SHP77 treated with DMSO at 0.1 percent for 48 hours (cell line): ENCODE results near the gene SIM2.

Experiments used
- DNase-seq: peaks from one replicate; lab custom pipeline; 2025; lab: John Stamatoyannopoulos, UW

Gene SIM2

GRCh38 chr21:36761685-36762084 lies 62.8 kb downstream of the SIM2 start:
- no peak for DNase-seq

DNA sequence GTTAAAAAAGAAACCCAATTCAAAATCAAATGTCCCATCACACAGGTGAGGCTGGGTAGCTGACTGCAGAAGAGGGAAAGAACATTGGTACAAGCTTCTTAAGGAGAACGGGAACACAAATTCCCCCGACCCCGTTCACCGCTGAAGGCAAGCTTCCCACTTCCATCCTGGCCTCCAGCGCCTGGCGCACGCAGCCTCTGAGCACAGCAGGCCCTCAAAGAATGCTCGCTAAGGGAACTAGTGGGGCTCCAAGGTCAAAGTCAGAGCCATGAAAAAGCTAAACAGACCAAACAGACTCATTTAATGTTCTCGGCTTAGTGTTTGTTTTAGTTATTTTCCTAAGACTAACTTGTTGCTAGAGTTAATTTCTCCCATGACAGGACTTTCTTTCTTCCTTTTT lies 63.7 kb downstream of the SIM2 start:
- DNase-seq: no peak

GRCh38 chr21:36763305-36763704 lies 64.4 kb downstream of the SIM2 start:
- DNase-seq: no peak

- DNase-seq: no peak
Observed at GRCh38 chr21:36765229-36765628, 66.3 kb downstream of the SIM2 start.

DNA sequence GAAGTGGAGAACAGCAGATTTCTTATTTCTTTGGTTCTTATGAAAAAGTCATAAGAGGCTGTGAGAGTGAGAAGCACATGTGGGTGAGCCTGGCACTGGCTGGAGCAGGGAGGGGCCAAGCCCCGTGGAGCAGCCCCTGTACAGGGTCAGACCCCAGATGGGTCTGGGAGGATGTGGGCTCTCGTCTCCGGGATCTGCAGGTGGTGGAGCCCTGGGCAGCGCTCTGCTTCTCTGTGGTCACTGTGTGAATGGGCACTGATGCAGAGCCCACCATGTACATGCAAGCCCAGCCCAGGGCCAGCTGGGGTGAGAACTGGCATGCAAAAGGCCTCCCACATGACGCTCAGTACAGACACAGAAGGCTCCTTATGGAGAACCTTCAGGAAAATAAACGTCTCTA lies 67.6 kb downstream of the SIM2 start:
- DNase-seq: no peak

- DNase-seq: no peak
Observed at GRCh38 chr21:36767096-36767495, 68.2 kb downstream of the SIM2 start.

DNA sequence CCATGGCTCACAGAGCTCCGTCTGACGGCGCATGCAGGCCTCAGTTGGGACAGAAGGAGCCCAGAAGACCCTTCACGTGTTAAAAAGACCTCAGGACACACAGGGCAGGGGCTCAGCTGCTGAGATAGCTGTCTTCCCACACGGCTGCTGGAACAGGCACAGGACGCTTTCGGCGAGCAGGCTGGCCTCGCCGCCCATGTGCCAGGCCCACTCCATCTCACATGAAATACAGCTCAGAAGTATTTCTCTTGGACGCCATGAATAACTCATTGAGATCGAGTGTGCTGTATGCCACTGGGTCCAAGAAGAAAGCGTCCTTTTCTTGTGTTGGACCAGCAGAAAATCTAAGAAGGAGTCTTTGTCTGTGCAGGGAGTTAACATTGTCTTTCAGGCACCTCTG lies 69.6 kb downstream of the SIM2 start:
- no peak for DNase-seq

GRCh38 chr21:36769051-36769839 lies 70.3 kb downstream of the SIM2 start:
- no peak for DNase-seq

DNA sequence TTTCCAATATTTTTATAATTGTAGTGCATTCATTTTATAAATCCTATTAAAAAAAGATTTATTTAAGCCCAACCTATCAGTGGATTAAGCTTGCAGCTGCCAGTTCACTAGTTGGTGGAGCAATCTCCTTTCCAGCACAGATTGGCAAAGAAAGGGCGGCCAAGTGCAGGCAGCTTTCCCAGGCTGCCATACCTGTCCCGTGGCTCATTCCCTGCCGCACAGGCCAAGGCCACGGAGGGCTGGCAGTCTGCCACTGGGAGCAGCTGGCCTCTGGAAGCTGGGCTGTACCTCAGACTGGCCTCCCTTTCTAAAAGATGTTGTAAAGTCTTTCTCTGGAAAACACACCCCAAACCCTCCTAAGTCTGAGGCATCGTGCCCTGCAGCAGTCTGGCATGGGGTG lies 74.2 kb downstream of the SIM2 start:
- no peak for DNase-seq

GRCh38 chr21:36773995-36774394 lies 75.1 kb downstream of the SIM2 start:
- DNase-seq: no peak

GRCh38 chr21:36776981-36777617 lies 78.2 kb downstream of the SIM2 start:
- DNase-seq: no peak

DNA sequence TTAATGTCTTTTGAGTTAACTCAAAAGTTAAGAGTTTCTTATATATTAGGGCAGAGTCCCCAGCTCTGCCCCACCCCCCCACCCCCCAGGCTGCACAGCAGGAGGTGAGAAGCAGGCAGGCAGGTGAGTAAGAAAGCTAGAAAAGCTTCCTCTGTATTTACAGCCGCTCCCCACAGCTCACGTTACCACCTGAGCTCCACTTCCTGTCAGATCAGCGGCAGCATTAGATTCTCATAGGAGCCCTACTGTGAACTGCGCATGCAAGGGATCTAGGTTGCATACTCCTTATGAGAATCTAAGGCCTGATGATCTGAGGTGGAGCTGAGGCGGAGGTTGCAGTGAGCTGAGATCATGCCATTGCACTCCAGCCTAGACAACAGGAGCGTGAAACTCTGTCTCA lies 81.9 kb downstream of the SIM2 start:
- DNase-seq: no peak

GRCh38 chr21:36783612-36784374 lies 84.9 kb downstream of the SIM2 start:
- no peak for DNase-seq

DNA sequence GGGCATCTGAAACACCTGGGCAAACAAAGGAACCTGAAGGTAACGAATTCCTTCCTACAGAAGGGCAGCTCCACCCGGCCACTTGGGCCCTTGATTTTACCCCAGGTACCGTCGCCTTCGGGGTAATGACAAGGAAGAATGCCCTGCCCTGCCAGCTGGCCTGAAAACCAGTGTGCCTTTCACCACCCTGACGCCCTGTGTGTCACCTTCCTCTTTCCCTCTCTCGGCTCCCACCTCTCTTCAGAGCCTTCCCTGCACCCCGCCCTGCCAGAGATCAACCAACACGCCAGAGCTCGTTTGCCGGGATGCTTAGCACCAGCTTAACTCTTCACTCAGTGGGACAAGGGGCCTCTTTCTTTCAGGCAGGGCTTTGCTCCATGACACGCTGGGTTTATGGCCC lies 86.0 kb downstream of the SIM2 start:
- DNase-seq: no peak

- no peak for DNase-seq
Observed at GRCh38 chr21:36785615-36786014, 86.7 kb downstream of the SIM2 start.

GRCh38 chr21:36786186-36786585 lies 87.3 kb downstream of the SIM2 start:
- no peak for DNase-seq

DNA sequence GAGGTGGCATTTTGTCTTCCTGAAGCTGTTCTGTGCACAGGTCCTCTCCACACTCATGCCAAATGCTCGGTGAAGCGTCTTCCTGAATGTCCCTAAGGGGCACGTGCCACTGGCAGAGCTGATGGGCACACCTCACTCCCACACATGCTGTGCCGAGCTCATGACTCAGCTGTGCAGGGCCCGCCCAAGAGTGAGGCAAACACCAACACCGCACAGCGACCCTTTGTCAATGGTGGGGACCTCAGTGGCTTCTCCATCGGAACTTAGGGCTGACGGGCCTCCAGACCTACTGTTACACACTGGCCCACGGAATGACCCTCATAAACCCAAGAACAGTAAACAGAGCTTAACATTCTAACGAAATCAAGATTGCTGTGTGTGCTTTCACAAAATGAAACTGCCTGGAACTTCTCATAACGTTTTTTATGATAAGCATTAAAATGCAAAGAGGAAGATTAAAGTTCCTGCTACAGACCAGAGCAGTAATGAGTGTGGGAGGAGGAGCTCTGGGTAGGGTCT lies 89.3 kb downstream of the SIM2 start:
- no peak for DNase-seq

DNA sequence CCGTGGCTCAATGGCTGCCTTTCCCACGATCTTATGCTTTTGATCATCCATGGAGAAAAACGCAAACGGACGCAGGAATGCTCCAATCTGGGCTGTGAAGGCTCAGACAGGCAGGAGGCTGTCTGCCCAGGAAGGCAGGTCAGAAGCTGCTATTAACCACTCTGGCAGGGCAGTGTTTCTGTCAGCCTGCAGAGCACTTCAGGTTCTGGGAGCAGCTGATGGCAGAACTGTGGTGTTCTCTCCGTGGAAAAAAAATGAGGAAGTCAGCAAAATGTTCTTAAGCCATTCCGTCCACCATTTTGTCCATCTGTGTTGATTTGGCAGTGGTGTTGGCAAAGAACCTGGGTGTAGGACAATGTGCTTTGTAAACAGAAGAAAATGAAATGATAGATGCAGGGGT lies 91.7 kb downstream of the SIM2 start:
- no peak for DNase-seq

GRCh38 chr21:36791180-36791579 lies 92.3 kb downstream of the SIM2 start:
- DNase-seq: no peak

- no peak for DNase-seq
Observed at GRCh38 chr21:36791695-36792470, 93.0 kb downstream of the SIM2 start.

GRCh38 chr21:36792505-36792967 lies 93.6 kb downstream of the SIM2 start:
- DNase-seq: no peak

GRCh38 chr21:36796070-36796469 lies 97.2 kb downstream of the SIM2 start:
- DNase-seq: no peak
